SK-MEL-5 (cell line): Measurements from ENCODE around the gene PAK5. TPM values are rescaled to one million over a fixed set of nuclear protein-coding genes. Genes with fewer than 3 reads are reported as not detected.

Source experiments
- DNase-seq: peaks from one replicate; pipeline ENCODE4 v3.0.0-alpha.2; 2016; ENCODE audit warnings: low read depth, low spot score
- in situ Hi-C: cut with HindIII; loops from 2 replicates; pipeline ENCODE4 v1.10.0; 2016; ENCODE audit warnings: low sequenced_read_pairs, high pct_unique_total_duplicates, low pct_unique_long_range_greater_than_20kb
- total RNA-seq: library from RNA; depleted of rRNA; stranded (reverse); fragments of >200 nt; shearing (Covaris generic); gene quantifications from 2 replicates; pipeline ENCODE4 v1.2.3, GENCODE V29; 2014

The PAK5 gene
- total RNA-seq, 1 experiment from 2014 or later, result not detected

GRCh38 chr20:9723501-9724202 is 115.2 kb downstream of the PAK5 start:
- DNase-seq, result no peak
- in situ Hi-C loops, result no loop called here

GRCh38 chr20:9711872-9712271 is 127.0 kb downstream of the PAK5 start:
- in situ Hi-C loops, result no loop called here
- no peak for DNase-seq

- no peak for DNase-seq
- in situ Hi-C loops, result no loop called here
These were observed 128.2 kb downstream of the PAK5 start for GRCh38 chr20:9710685-9711084.

GRCh38 chr20:9705722-9706476 is 133.0 kb downstream of the PAK5 start:
- in situ Hi-C loops, result no loop called here
- no peak for DNase-seq

GRCh38 chr20:9699181-9699580 is 139.7 kb downstream of the PAK5 start:
- in situ Hi-C loops, result no loop called here
- no peak for DNase-seq

GRCh38 chr20:9689041-9689440 is 149.8 kb downstream of the PAK5 start:
- in situ Hi-C loops, result no loop called here
- no peak for DNase-seq

- DNase-seq, result no peak
- in situ Hi-C loops, result no loop called here
These were observed 152.0 kb downstream of the PAK5 start for GRCh38 chr20:9686866-9687265.

- in situ Hi-C loops, result no loop called here
- DNase-seq, result no peak
These were observed 152.4 kb downstream of the PAK5 start for GRCh38 chr20:9686455-9686854.

- DNase-seq, result no peak
- in situ Hi-C loops, result no loop called here
These were observed 152.9 kb downstream of the PAK5 start for GRCh38 chr20:9686001-9686400.

- in situ Hi-C loops, result no loop called here
- DNase-seq, result no peak
These were observed 153.9 kb downstream of the PAK5 start for GRCh38 chr20:9685011-9685410.

GRCh38 chr20:9677100-9677623 is 161.7 kb downstream of the PAK5 start:
- in situ Hi-C loops, result no loop called here
- no peak for DNase-seq

- in situ Hi-C loops, result no loop called here
- DNase-seq, result no peak
These were observed 165.9 kb downstream of the PAK5 start for GRCh38 chr20:9672981-9673380.

- in situ Hi-C loops, result no loop called here
These were observed 166.8 kb downstream of the PAK5 start for GRCh38 chr20:9672027-9672426.

GRCh38 chr20:9668381-9668780 is 170.5 kb downstream of the PAK5 start:
- in situ Hi-C loops, result no loop called here
- DNase-seq, result no peak

More at GRCh38 chr20:9672027-9672426, 166.8 kb downstream of the PAK5 start:
- no peak for DNase-seq

GRCh38 chr20:9663423-9663822 is 175.5 kb downstream of the PAK5 start:
- in situ Hi-C loops, result no loop called here
- DNase-seq, result no peak

- DNase-seq, result peak; percentile 12
- in situ Hi-C loops, result no loop called here
These were observed 178.5 kb downstream of the PAK5 start for GRCh38 chr20:9660236-9660868.

GRCh38 chr20:9647741-9648140 is 191.1 kb downstream of the PAK5 start:
- no peak for DNase-seq
- in situ Hi-C loops, result no loop called here

- no peak for DNase-seq
- in situ Hi-C loops, result no loop called here
These were observed 192.5 kb downstream of the PAK5 start for GRCh38 chr20:9646375-9646774.
